HEK293 (cell line): ENCODE results near the gene PIGS.
A peak's percentile ranks its signal among the peaks of the same experiment; 100 is the strongest.

Experiments
- ATF2 ChIP-seq: fragments of 450-650 bp; formaldehyde crosslinking; IDR thresholded peaks from 2 replicates; pipeline ENCODE4 v1.5.1; 2016; ENCODE audit warnings: missing biosample characterization, missing genetic modification characterization, low read depth
- BCL11B ChIP-seq: fragments of 450-650 bp; formaldehyde crosslinking; IDR thresholded peaks from 2 replicates; pipeline ENCODE4 v1.5.1; 2016; ENCODE audit warnings: low read depth, missing biosample characterization, missing genetic modification characterization
- GLI4 ChIP-seq: fragments of 450-650 bp; formaldehyde crosslinking; IDR thresholded peaks from 2 replicates; pipeline ENCODE4 v1.5.1; 2016; ENCODE audit warnings: missing biosample characterization, missing genetic modification characterization
- GLIS1 ChIP-seq: fragments of 450-650 bp; formaldehyde crosslinking; IDR thresholded peaks from 2 replicates; pipeline ENCODE4 v1.5.1; 2016; ENCODE audit warnings: missing biosample characterization, missing genetic modification characterization
- GLIS2 ChIP-seq: fragments of 450-650 bp; formaldehyde crosslinking; IDR thresholded peaks from 2 replicates; pipeline ENCODE4 v1.5.1; 2016; ENCODE audit warnings: missing biosample characterization, missing genetic modification characterization
- KLF1 ChIP-seq: fragments of 450-650 bp; formaldehyde crosslinking; IDR thresholded peaks from 2 replicates; pipeline ENCODE4 v1.5.1; 2016; ENCODE audit warnings: missing biosample characterization, missing genetic modification characterization
- MEIS1 ChIP-seq: sonication (generic); formaldehyde crosslinking; IDR thresholded peaks from 2 replicates; pipeline ENCODE4 v1.8.1; 2022; ENCODE audit warnings: missing genetic modification reagents, mild to moderate bottlenecking, borderline replicate concordance
- RBAK ChIP-seq: fragments of 450-650 bp; formaldehyde crosslinking; IDR thresholded peaks from 2 replicates; pipeline ENCODE4 v1.5.1; 2016; ENCODE audit warnings: missing biosample characterization, missing genetic modification characterization
- SCRT1 ChIP-seq: fragments of 450-650 bp; formaldehyde crosslinking; IDR thresholded peaks from 2 replicates; pipeline ENCODE4 v1.5.1; 2016; ENCODE audit warnings: missing biosample characterization, missing genetic modification characterization, borderline replicate concordance
- WT1 ChIP-seq: fragments of 450-650 bp; formaldehyde crosslinking; IDR thresholded peaks from 2 replicates; pipeline ENCODE4 v1.5.1; 2016; ENCODE audit warnings: missing biosample characterization, missing genetic modification characterization
- ZEB2 ChIP-seq: fragments of 450-650 bp; formaldehyde crosslinking; IDR thresholded peaks from 2 replicates; pipeline ENCODE4 v1.5.1; 2016; ENCODE audit warnings: missing biosample characterization, missing genetic modification characterization
- ZNF10 ChIP-seq: fragments of 450-650 bp; formaldehyde crosslinking; IDR thresholded peaks from 2 replicates; pipeline ENCODE4 v1.5.1; 2017; ENCODE audit warnings: missing biosample characterization, missing genetic modification characterization
- ZNF121 ChIP-seq: fragments of 450-650 bp; formaldehyde crosslinking; IDR thresholded peaks from 2 replicates; pipeline ENCODE4 v1.5.1; 2016; ENCODE audit warnings: missing biosample characterization, missing genetic modification characterization
- ZNF155 ChIP-seq: fragments of 450-650 bp; formaldehyde crosslinking; IDR thresholded peaks from 2 replicates; pipeline ENCODE4 v1.5.1; 2016; ENCODE audit warnings: missing biosample characterization, missing genetic modification characterization
- ZNF169 ChIP-seq: fragments of 450-650 bp; formaldehyde crosslinking; IDR thresholded peaks from 2 replicates; pipeline ENCODE4 v1.5.1; 2016; ENCODE audit warnings: missing biosample characterization, missing genetic modification characterization
- ZNF292 ChIP-seq: fragments of 450-650 bp; formaldehyde crosslinking; IDR thresholded peaks from 2 replicates; pipeline ENCODE4 v1.5.1; 2016; ENCODE audit warnings: low read depth, missing biosample characterization, missing genetic modification characterization, borderline replicate concordance
- ZNF311 ChIP-seq: fragments of 450-650 bp; formaldehyde crosslinking; IDR thresholded peaks from 2 replicates; pipeline ENCODE4 v1.5.1; 2017; ENCODE audit warnings: missing biosample characterization, missing genetic modification characterization, borderline replicate concordance
- ZNF335 ChIP-seq: fragments of 450-650 bp; formaldehyde crosslinking; conservative IDR thresholded peaks from 2 replicates; pipeline ENCODE4 v1.5.1; 2016; ENCODE audit warnings: missing biosample characterization, missing genetic modification characterization
- ZNF366 ChIP-seq: fragments of 450-650 bp; formaldehyde crosslinking; conservative IDR thresholded peaks from 2 replicates; pipeline ENCODE4 v1.5.1; 2016; ENCODE audit warnings: missing biosample characterization, missing genetic modification characterization
- ZNF423 ChIP-seq: fragments of 450-650 bp; formaldehyde crosslinking; IDR thresholded peaks from 2 replicates; pipeline ENCODE4 v1.5.1; 2016; ENCODE audit warnings: missing biosample characterization, missing genetic modification characterization
- ZNF501 ChIP-seq: fragments of 450-650 bp; formaldehyde crosslinking; IDR thresholded peaks from 2 replicates; pipeline ENCODE4 v1.5.1; 2016; ENCODE audit warnings: missing biosample characterization, missing genetic modification characterization
- ZNF529 ChIP-seq: fragments of 450-650 bp; formaldehyde crosslinking; IDR thresholded peaks from 2 replicates; pipeline ENCODE4 v1.5.1; 2017; ENCODE audit warnings: missing genetic modification characterization, missing biosample characterization; ENCODE audit not compliant: insufficient replicate concordance
- ZNF530 ChIP-seq: fragments of 450-650 bp; formaldehyde crosslinking; IDR thresholded peaks from 2 replicates; pipeline ENCODE4 v1.5.1; 2016; ENCODE audit warnings: low read depth, missing biosample characterization, missing genetic modification characterization
- ZNF610 ChIP-seq: fragments of 450-650 bp; formaldehyde crosslinking; IDR thresholded peaks from 2 replicates; pipeline ENCODE4 v1.5.1; 2016; ENCODE audit warnings: missing biosample characterization, missing genetic modification characterization, borderline replicate concordance
- ZNF621 ChIP-seq: fragments of 450-650 bp; formaldehyde crosslinking; IDR thresholded peaks from 2 replicates; pipeline ENCODE4 v1.5.1; 2017; ENCODE audit warnings: missing biosample characterization, missing genetic modification characterization
- ZNF629 ChIP-seq: fragments of 450-650 bp; formaldehyde crosslinking; IDR thresholded peaks from 2 replicates; pipeline ENCODE4 v1.5.1; 2017; ENCODE audit warnings: missing biosample characterization, missing genetic modification characterization
- ZNF654 ChIP-seq: fragments of 450-650 bp; formaldehyde crosslinking; IDR thresholded peaks from 2 replicates; pipeline ENCODE4 v1.5.1; 2016; ENCODE audit warnings: low read depth, missing biosample characterization, missing genetic modification characterization
- ZNF660 ChIP-seq: fragments of 450-650 bp; IDR thresholded peaks from 2 replicates; pipeline ENCODE4 v1.5.1; 2018; ENCODE audit warnings: missing biosample characterization, mild to moderate bottlenecking, missing genetic modification characterization
- ZNF664 ChIP-seq: fragments of 450-650 bp; formaldehyde crosslinking; IDR thresholded peaks from 2 replicates; pipeline ENCODE4 v1.5.1; 2016; ENCODE audit warnings: missing biosample characterization, missing genetic modification characterization
- ZNF677 ChIP-seq: fragments of 450-650 bp; IDR thresholded peaks from 2 replicates; pipeline ENCODE4 v1.5.0; 2018; ENCODE audit warnings: missing biosample characterization, mild to moderate bottlenecking, missing genetic modification characterization, moderate library complexity
- ZNF76 ChIP-seq: fragments of 450-650 bp; formaldehyde crosslinking; IDR thresholded peaks from 2 replicates; pipeline ENCODE4; 2016; ENCODE audit warnings: low read depth, missing biosample characterization, missing genetic modification characterization, borderline replicate concordance
- ZNF777 ChIP-seq: fragments of 450-650 bp; formaldehyde crosslinking; IDR thresholded peaks from 2 replicates; pipeline ENCODE4 v1.5.1; 2017; ENCODE audit warnings: missing biosample characterization, missing genetic modification characterization, borderline replicate concordance
- ZNF843 ChIP-seq: fragments of 450-650 bp; formaldehyde crosslinking; IDR thresholded peaks from 2 replicates; pipeline ENCODE4 v1.5.1; 2016; ENCODE audit warnings: missing biosample characterization, missing genetic modification characterization
- TF ChIP-seq, protein P1 (sequence below): fragments of 450-650 bp; formaldehyde crosslinking; IDR thresholded peaks from 2 replicates; pipeline ENCODE4 v1.5.1; 2016; ENCODE audit warnings: missing biosample characterization, missing genetic modification characterization
- TF ChIP-seq, protein P2 (sequence below): fragments of 450-650 bp; formaldehyde crosslinking; optimal IDR thresholded peaks from 2 replicates; pipeline ENCODE3; 2016; ENCODE audit warnings: missing biosample characterization, mild to moderate bottlenecking, missing genetic modification characterization
- TF ChIP-seq, protein P3 (sequence below): fragments of 450-650 bp; formaldehyde crosslinking; IDR thresholded peaks from 2 replicates; pipeline ENCODE4 v1.5.1; 2016; ENCODE audit warnings: missing biosample characterization, missing genetic modification characterization

PIGS gene

GRCh38 chr17:28552176-28552999, 18.9 kb downstream of the PIGS start, which contains the start of gene UNC119 (continued):
- TF ChIP-seq ZNF621 (tag by site-specific recombination) (no peak), ZNF311 (tag by site-specific recombination) (no peak), BCL11B (tag by site-specific recombination) (no peak), ZNF169 (tag by site-specific recombination) (no peak), ZNF660 (peak; percentile 75; the same call in 1 of the 2 replicates), ZNF677 (tag by site-specific recombination) (no peak), ZNF529 (tag by site-specific recombination) (no peak), GLIS1 (tag by site-specific recombination) (no peak; the same call in 1 of the 2 replicates), SCRT1 (tag by site-specific recombination) (no peak), ZNF423 (tag by site-specific recombination) (peak; percentile 64), ZNF121 (no peak), MEIS1 (CRISPR knock-in tag) (no peak), GLI4 (no peak), ZEB2 (tag by site-specific recombination) (0 out of 2 replicates have a peak, but pooled peaks have one; percentile 44), ZNF155 (tag by site-specific recombination) (no peak), ZNF501 (tag by site-specific recombination) (no peak), KLF1 (peak; percentile 22; the same call in 1 of the 2 replicates), ZNF654 (tag by site-specific recombination) (no peak), ZNF777 (no peak), WT1 (tag by site-specific recombination) (no peak), ZNF76 (tag by site-specific recombination) (peak; percentile 18; the same call in 1 of the 2 replicates), ZNF610 (peak; percentile 39; the same call in 1 of the 2 replicates), ZNF10 (tag by site-specific recombination) (peak; percentile 56; the same call in 1 of the 2 replicates), ZNF664 (tag by site-specific recombination) (no peak), ZNF366 (tag by site-specific recombination) (no peak), ZNF530 (tag by site-specific recombination) (no peak), ZNF335 (tag by site-specific recombination) (peak; percentile 68), ZNF292 (tag by site-specific recombination) (no peak), ATF2 (no peak), ZNF843 (no peak), GLIS2 (tag by site-specific recombination) (peak; percentile 50; the same call in 1 of the 2 replicates), RBAK (tag by site-specific recombination) (no peak), ZNF629 (tag by site-specific recombination) (no peak)
- TF ChIP-seq, protein P1, sequence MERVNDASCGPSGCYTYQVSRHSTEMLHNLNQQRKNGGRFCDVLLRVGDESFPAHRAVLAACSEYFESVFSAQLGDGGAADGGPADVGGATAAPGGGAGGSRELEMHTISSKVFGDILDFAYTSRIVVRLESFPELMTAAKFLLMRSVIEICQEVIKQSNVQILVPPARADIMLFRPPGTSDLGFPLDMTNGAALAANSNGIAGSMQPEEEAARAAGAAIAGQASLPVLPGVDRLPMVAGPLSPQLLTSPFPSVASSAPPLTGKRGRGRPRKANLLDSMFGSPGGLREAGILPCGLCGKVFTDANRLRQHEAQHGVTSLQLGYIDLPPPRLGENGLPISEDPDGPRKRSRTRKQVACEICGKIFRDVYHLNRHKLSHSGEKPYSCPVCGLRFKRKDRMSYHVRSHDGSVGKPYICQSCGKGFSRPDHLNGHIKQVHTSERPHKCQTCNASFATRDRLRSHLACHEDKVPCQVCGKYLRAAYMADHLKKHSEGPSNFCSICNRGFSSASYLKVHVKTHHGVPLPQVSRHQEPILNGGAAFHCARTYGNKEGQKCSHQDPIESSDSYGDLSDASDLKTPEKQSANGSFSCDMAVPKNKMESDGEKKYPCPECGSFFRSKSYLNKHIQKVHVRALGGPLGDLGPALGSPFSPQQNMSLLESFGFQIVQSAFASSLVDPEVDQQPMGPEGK (tag by site-specific recombination): no peak
- TF ChIP-seq, protein P2, sequence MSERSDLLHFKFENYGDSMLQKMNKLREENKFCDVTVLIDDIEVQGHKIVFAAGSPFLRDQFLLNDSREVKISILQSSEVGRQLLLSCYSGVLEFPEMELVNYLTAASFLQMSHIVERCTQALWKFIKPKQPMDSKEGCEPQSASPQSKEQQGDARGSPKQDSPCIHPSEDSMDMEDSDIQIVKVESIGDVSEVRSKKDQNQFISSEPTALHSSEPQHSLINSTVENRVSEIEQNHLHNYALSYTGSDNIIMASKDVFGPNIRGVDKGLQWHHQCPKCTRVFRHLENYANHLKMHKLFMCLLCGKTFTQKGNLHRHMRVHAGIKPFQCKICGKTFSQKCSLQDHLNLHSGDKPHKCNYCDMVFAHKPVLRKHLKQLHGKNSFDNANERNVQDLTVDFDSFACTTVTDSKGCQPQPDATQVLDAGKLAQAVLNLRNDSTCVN (tag by site-specific recombination): peak; percentile 53
- TF ChIP-seq, protein P3, sequence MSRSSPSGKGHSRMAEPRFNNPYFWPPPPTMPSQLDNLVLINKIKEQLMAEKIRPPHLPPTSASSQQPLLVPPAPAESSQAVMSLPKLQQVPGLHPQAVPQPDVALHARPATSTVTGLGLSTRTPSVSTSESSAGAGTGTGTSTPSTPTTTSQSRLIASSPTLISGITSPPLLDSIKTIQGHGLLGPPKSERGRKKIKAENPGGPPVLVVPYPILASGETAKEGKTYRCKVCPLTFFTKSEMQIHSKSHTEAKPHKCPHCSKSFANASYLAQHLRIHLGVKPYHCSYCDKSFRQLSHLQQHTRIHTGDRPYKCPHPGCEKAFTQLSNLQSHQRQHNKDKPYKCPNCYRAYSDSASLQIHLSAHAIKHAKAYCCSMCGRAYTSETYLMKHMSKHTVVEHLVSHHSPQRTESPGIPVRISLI: no peak
